ENCODE results near the gene CHRNA5.

GRCh38 chr15:78550815-78551214, 14.5 kb upstream of the CHRNA5 start:
- TF ChIP-seq CTCF (IDR thresholded peaks at IDR 0.05) (no peak), POLR2A (IDR thresholded peaks at IDR 0.05) (no peak)
